Neural cell (in vitro differentiated cells): ENCODE results near the gene DOK5. TPM values are rescaled to one million over a fixed set of nuclear protein-coding genes. Genes with fewer than 3 reads are reported as not detected.

Source experiments
- H2AFZ ChIP-seq: fragments of 200-600, 300-800 bp; sonication (generic), shearing (Covaris generic); 2 replicates; pipeline ENCODE4 v1.6.0; 2014; ENCODE audit warnings: low read depth, mild to moderate bottlenecking, antibody characterized with exemption, low read length, moderate library complexity
- H3F3A ChIP-seq: fragments of 200-600 bp; shearing (Covaris generic); 2 replicates; pipeline ENCODE4 v1.6.1; 2016; ENCODE audit warnings: mild to moderate bottlenecking, moderate library complexity, mixed read lengths, antibody characterized with exemption, low read length; ENCODE audit not compliant: insufficient read depth, poor library complexity, severe bottlenecking
- H3K27ac ChIP-seq: fragments of 200-600, 300-800 bp; sonication (generic), shearing (Covaris generic); 2 replicates; pipeline ENCODE4 v1.5.1; 2014; ENCODE audit warnings: mild to moderate bottlenecking, low read length, moderate library complexity
- H3K27me3 ChIP-seq: fragments of 300-800, 200-600 bp; sonication (generic), shearing (Covaris generic); 2 replicates; pipeline ENCODE4 v1.6.0; 2014; ENCODE audit warnings: mild to moderate bottlenecking, low read depth, low read length, moderate library complexity; ENCODE audit not compliant: insufficient read depth
- H3K36me3 ChIP-seq: fragments of 300-800, 200-600 bp; sonication (generic), shearing (Covaris generic); 2 replicates; pipeline ENCODE4 v1.5.1; 2014; ENCODE audit warnings: mild to moderate bottlenecking, antibody characterized with exemption, low read length, moderate library complexity; ENCODE audit not compliant: insufficient read depth
- H3K4me2 ChIP-seq: fragments of 300-800, 200-600 bp; sonication (generic), shearing (Covaris generic); 2 replicates; pipeline ENCODE4 v1.6.0; 2014; ENCODE audit warnings: mild to moderate bottlenecking, low read length
- H3K4me3 ChIP-seq: fragments of 300-800, 200-600 bp; sonication (generic), shearing (Covaris generic); 2 replicates; pipeline ENCODE4 v1.5.1; 2014; ENCODE audit warnings: mild to moderate bottlenecking, low read length, moderate library complexity
- H3K79me2 ChIP-seq: fragments of 200-600 bp; shearing (Covaris generic); replicated peaks from 2 replicates; pipeline ENCODE4 v1.6.0; 2014; ENCODE audit warnings: mild to moderate bottlenecking, low read length, moderate library complexity; ENCODE audit not compliant: insufficient read depth
- H3K9ac ChIP-seq: fragments of 300-800, 200-600 bp; sonication (generic), shearing (Covaris generic); 2 replicates; pipeline ENCODE4 v1.6.1; 2016; ENCODE audit warnings: mild to moderate bottlenecking, low read length, mixed read lengths
- H3K9me2 ChIP-seq: fragments of 200-600 bp; shearing (Covaris generic); 2 replicates; pipeline ENCODE4 v1.6.1; 2016; ENCODE audit warnings: mild to moderate bottlenecking, low read length, mixed read lengths; ENCODE audit not compliant: insufficient read depth
- H3K9me3 ChIP-seq: fragments of 200-600, 300-800 bp; sonication (generic), shearing (Covaris generic); 2 replicates; pipeline ENCODE4 v1.6.1; 2016; ENCODE audit warnings: mild to moderate bottlenecking, mixed run types, low read length, moderate library complexity, mixed read lengths
- H4K20me1 ChIP-seq: fragments of 200-600 bp; shearing (Covaris generic); 2 replicates; pipeline ENCODE4 v1.6.1; 2016; ENCODE audit warnings: mild to moderate bottlenecking, mixed run types; ENCODE audit not compliant: insufficient read depth
- CTCF ChIP-seq: fragments of 450-650 bp; IDR thresholded peaks from 2 replicates; pipeline ENCODE4 v1.5.1; 2014; ENCODE audit warnings: antibody characterized with exemption, mild to moderate bottlenecking, moderate library complexity; ENCODE audit not compliant: poor library complexity, severe bottlenecking
- EP300 ChIP-seq: fragments of 450-650 bp; conservative IDR thresholded peaks from 2 replicates; pipeline ENCODE4 v1.6.1; 2014; ENCODE audit warnings: antibody characterized with exemption, mild to moderate bottlenecking, moderate library complexity; ENCODE audit not compliant: poor library complexity, severe bottlenecking
- EZH2 ChIP-seq: fragments of 200-600, 300-800 bp; shearing (Covaris generic), sonication (generic); IDR thresholded peaks from 2 replicates; pipeline ENCODE4 v1.6.1; 2014; ENCODE audit warnings: antibody characterized with exemption, low read length, borderline replicate concordance, mild to moderate bottlenecking; ENCODE audit not compliant: insufficient read depth, poor library complexity, severe bottlenecking
- MXI1 ChIP-seq: fragments of 450-650 bp; conservative IDR thresholded peaks from 2 replicates; pipeline ENCODE4 v1.6.1; 2014; ENCODE audit warnings: antibody characterized with exemption, mild to moderate bottlenecking; ENCODE audit not compliant: poor library complexity, severe bottlenecking
- POLR2AphosphoS5 ChIP-seq: IDR thresholded peaks from 2 replicates; pipeline ENCODE4 v1.6.1; 2012
- RAD21 ChIP-seq: fragments of 450-650 bp; conservative IDR thresholded peaks from 2 replicates; pipeline ENCODE4 v1.6.1; 2014; ENCODE audit warnings: antibody characterized with exemption, mild to moderate bottlenecking, moderate library complexity
- REST ChIP-seq: IDR thresholded peaks from 2 replicates; pipeline ENCODE4 v1.6.1; 2012; ENCODE audit warnings: borderline replicate concordance
- SMC3 ChIP-seq: fragments of 450-650 bp; conservative IDR thresholded peaks from 2 replicates; pipeline ENCODE4 v1.6.1; 2014; ENCODE audit warnings: antibody characterized with exemption, mild to moderate bottlenecking, moderate library complexity; ENCODE audit not compliant: poor library complexity
- TAF1 ChIP-seq: IDR thresholded peaks from 2 replicates; pipeline ENCODE4 v1.6.1; 2012; ENCODE audit warnings: low read depth
- polyA plus RNA-seq: library from polyadenylated mRNA; depleted of rRNA; stranded (reverse); fragments of >200 nt; gene quantifications from 2 replicates; pipeline ENCODE4 v1.2.3, GENCODE V29; 2014

The DOK5 gene
- polyA plus RNA-seq, 1 donor from 2014 or later, result 4.6 TPM

GRCh38 chr20:54474046-54474445 is 1.3 kb upstream of the DOK5 start:
- Histone ChIP-seq H4K20me1 (no peaks in the 10 kb centered on the region), H3F3A (peaks cover 6% of the 10 kb centered on the region), H3K27ac (no peak overlapping the region), H3K79me2 (no peaks in the 10 kb centered on the region), H3K9ac (no peak overlapping the region), H3K4me3 (no peak overlapping the region), H2AFZ (no peak overlapping the region), H3K36me3 (no peaks in the 10 kb centered on the region), H3K9me3 (no peaks in the 10 kb centered on the region), H3K27me3 (peaks cover 23% of the 10 kb centered on the region), H3K9me2 (no peaks in the 10 kb centered on the region), H3K4me2 (no peak overlapping the region)
- no peak for TF ChIP-seq TAF1
- no peak for TF ChIP-seq POLR2AphosphoS5
- no peak for TF ChIP-seq EP300
- no peak for TF ChIP-seq CTCF
- TF ChIP-seq SMC3, result no peak
- no peak for TF ChIP-seq MXI1
- no peak for TF ChIP-seq REST
- no peak for TF ChIP-seq EZH2
- no peak for TF ChIP-seq RAD21

- no peak for TF ChIP-seq MXI1
- TF ChIP-seq REST, result no peak
- TF ChIP-seq CTCF, result no peak
- TF ChIP-seq EZH2, result no peak
- no peak for TF ChIP-seq RAD21
- no peak for TF ChIP-seq EP300
- TF ChIP-seq POLR2AphosphoS5, result no peak
- Histone ChIP-seq H2AFZ (no peak overlapping the region), H3K27ac (no peak overlapping the region)
These were observed 527 bp upstream of the DOK5 start for GRCh38 chr20:54474866-54475265.

More at GRCh38 chr20:54474866-54475265, 527 bp upstream of the DOK5 start:
- Histone ChIP-seq H3K36me3 (no peaks in the 10 kb centered on the region), H3K79me2 (no peaks in the 10 kb centered on the region), H3K9me3 (no peaks in the 10 kb centered on the region), H3K4me2 (no peak overlapping the region), H3K9ac (peak overlapping the region; percentile 58), H3K9me2 (no peaks in the 10 kb centered on the region), H3F3A (peaks cover 6% of the 10 kb centered on the region), H3K4me3 (peak overlapping the region; percentile 88), H4K20me1 (no peaks in the 10 kb centered on the region), H3K27me3 (peaks cover 23% of the 10 kb centered on the region)
